ENCODE data around the gene USP7.

USP7 gene

DNA sequence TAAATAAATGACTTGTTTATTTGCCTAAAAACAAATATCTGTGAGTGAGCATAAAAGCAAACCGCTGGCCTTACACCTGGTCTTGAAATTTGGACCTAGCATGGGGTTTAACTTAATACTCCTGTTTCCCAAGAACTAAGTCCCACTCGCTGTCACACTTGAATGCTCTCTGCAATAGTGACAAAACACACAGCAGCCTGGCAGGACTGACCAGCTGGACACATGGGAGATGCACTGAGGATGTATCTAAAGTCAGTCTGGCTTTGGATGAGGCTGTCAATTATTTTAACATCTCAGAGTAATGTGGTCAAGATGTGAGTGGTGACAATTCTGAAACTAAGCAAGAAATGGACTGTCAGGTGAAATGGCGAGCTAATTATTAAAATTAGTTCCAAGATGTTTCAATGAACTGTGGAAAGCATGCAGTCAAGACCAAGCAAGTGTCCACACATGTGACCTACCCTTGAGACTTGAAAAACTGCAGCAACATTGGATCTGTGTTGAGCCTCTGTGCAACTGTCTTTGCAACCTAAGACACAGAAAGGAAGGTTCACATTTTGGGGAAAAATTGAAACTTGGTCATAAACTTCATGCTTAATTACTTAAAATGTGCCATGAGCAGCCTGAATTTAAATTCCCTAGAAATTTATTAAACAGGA is 64.9 kb downstream of the USP7 start:
- no peak overlapping the region for H3K27ac ChIP-seq (ENCODE audit: low read depth, low read length)
- no peaks in the 10 kb centered on the region for H3K27me3 ChIP-seq (ENCODE audit: insufficient read depth, low read length)
- no peaks in the 10 kb centered on the region for H3K79me2 ChIP-seq (ENCODE audit: control insufficient read depth, insufficient read depth, low read length, unreplicated experiment)
- H3K36me3 ChIP-seq (ENCODE audit: insufficient read depth, low read length), result peaks cover 50% of the 10 kb centered on the region
- no peak overlapping the region for H3K4me3 ChIP-seq (ENCODE audit: low read depth, low read length)
- no peaks in the 10 kb centered on the region for H3K4me1 ChIP-seq (ENCODE audit: control insufficient read depth, insufficient read depth, low read length, unreplicated experiment)
- H2AFZ ChIP-seq (ENCODE audit: low read length, unreplicated experiment), result no peak overlapping the region

DNA sequence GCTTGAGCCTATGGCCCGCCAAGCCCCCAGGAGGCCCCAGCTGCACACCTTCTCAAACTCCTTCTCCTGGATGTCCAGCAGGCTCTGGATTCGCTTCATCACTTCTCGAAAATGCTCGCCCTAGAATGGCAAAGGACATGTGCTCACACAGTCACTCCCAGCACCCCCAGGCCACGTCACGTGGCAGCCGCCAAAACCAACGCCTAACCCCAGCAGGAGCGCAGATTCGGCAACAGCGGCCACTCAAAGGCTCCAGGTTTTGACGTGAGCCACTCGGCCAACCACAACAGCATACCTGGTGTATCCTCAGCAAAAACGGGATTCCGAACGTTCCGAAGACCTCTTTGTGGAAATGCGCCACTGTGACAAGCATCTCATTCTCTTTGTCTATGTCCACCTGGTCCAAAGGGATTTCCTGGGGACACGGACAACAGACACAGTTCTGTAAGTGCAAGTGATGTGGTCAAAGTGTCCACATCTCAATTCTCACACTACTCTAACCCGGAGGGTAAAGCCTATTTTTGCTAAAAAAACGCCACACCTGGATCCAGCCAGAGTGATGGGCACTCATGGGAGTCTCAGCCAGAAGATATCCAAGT is 68.9 kb downstream of the USP7 start:
- H2AFZ ChIP-seq (ENCODE audit: low read length, unreplicated experiment), result no peak overlapping the region
- no peak overlapping the region for H3K4me3 ChIP-seq (ENCODE audit: low read depth, low read length)
- H3K27ac ChIP-seq (ENCODE audit: low read depth, low read length), result no peak overlapping the region
- no peaks in the 10 kb centered on the region for H3K4me1 ChIP-seq (ENCODE audit: control insufficient read depth, insufficient read depth, low read length, unreplicated experiment)
- H3K36me3 ChIP-seq (ENCODE audit: insufficient read depth, low read length), result peaks cover 37% of the 10 kb centered on the region
- H3K79me2 ChIP-seq (ENCODE audit: control insufficient read depth, insufficient read depth, low read length, unreplicated experiment), result no peaks in the 10 kb centered on the region
- no peaks in the 10 kb centered on the region for H3K27me3 ChIP-seq (ENCODE audit: insufficient read depth, low read length)

DNA sequence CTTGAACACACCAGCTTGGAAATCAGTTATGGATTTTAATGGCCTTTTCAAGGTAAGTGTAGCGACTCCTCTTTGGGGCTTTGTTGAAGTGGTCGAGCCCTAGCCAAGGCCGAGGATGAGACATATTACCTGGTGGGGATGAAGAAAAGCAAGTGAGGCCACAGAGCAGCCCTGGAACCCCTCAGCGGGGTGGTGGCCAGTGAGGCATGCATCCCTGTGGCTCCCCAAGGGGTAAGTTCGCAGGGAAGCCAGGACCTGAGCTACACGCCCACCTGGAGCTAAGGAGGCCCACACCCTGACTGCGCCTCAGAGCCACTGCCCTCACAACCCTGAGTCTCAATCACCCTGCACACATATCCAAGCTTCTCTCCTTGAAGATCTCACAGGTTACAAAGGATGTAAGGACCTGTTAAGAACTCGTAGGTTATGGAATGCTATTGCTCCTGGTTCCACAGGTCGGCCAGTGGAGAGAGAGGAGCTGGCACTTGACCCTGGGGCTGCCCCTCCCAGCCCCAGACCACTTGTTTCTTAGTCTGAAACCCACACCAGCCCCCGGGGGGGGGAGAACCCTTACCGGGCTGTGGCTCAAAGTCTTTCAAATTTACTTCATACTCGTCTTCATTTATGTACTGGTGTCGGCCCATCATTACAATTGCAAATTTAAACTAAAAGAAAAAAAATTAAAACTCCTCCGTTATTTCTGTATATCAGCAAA is 69.6 kb downstream of the USP7 start:
- Histone ChIP-seq H2AFZ (ENCODE audit: low read length, unreplicated experiment) (no peak overlapping the region), H3K36me3 (ENCODE audit: insufficient read depth, low read length) (peaks cover 36% of the 10 kb centered on the region), H3K4me3 (ENCODE audit: low read depth, low read length) (no peak overlapping the region), H3K79me2 (ENCODE audit: control insufficient read depth, insufficient read depth, low read length, unreplicated experiment) (no peaks in the 10 kb centered on the region), H3K4me1 (ENCODE audit: control insufficient read depth, insufficient read depth, low read length, unreplicated experiment) (no peaks in the 10 kb centered on the region), H3K27me3 (ENCODE audit: insufficient read depth, low read length) (no peaks in the 10 kb centered on the region), H3K27ac (ENCODE audit: low read depth, low read length) (no peak overlapping the region)

DNA sequence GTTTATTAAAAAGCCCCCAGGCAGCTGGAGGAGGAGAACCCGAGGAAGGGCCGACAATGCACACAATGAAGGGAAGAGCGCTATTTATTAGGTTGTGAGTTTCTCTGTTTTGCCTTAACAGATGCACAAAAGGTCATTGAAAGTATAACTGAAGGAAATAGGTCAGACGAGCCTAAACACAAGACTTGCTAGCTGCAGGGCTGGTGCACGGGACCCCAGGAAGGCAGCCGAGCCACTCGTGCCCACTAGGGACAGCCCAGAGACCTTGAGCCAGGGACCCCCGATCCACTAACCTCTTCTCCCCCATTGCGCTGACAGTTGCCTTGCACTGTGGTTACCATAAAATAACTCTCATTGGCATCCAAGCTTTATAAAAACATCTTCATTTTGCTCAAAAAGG is 70.3 kb downstream of the USP7 start:
- Histone ChIP-seq H3K4me3 (ENCODE audit: low read depth, low read length) (no peak overlapping the region), H3K4me1 (ENCODE audit: control insufficient read depth, insufficient read depth, low read length, unreplicated experiment) (peaks cover 5% of the 10 kb centered on the region), H3K27ac (ENCODE audit: low read depth, low read length) (no peak overlapping the region)

DNA sequence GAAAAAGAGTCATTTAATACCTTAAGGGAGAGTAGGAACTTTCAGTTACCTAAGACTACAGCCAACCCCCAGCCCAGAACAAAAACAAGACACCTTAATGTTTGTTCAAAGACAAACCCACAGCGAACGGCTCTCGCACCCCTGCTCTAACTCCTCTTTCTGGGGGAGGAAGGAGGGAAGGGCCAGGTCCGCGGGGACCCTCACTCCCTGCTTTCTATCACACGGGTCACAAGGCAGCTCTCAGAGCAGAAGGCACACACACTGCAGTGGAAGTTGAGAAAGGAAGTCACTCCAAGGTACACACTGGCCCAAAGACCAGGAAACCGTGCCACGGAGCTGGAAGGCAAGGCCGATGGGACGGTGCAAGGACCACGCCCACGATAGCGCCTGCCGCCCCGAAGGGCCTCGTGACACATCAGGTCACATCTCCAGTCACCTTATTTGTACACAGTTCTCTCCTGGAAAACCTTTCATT is 71.6 kb downstream of the USP7 start:
- H3K36me3 ChIP-seq (ENCODE audit: insufficient read depth, low read length), result peaks cover 30% of the 10 kb centered on the region
- no peak overlapping the region for H3K27ac ChIP-seq (ENCODE audit: low read depth, low read length)
- no peaks in the 10 kb centered on the region for H3K79me2 ChIP-seq (ENCODE audit: control insufficient read depth, insufficient read depth, low read length, unreplicated experiment)
- H3K4me3 ChIP-seq (ENCODE audit: low read depth, low read length), result no peak overlapping the region
- H3K4me1 ChIP-seq (ENCODE audit: control insufficient read depth, insufficient read depth, low read length, unreplicated experiment), result peaks cover 15% of the 10 kb centered on the region
- H2AFZ ChIP-seq (ENCODE audit: low read length, unreplicated experiment), result no peak overlapping the region
- no peaks in the 10 kb centered on the region for H3K27me3 ChIP-seq (ENCODE audit: insufficient read depth, low read length)

More for the DNA sequence above, 70.3 kb downstream of the USP7 start:
- H3K36me3 ChIP-seq (ENCODE audit: insufficient read depth, low read length), result peaks cover 32% of the 10 kb centered on the region
- H3K79me2 ChIP-seq (ENCODE audit: control insufficient read depth, insufficient read depth, low read length, unreplicated experiment), result no peaks in the 10 kb centered on the region
- no peak overlapping the region for H2AFZ ChIP-seq (ENCODE audit: low read length, unreplicated experiment)
- H3K27me3 ChIP-seq (ENCODE audit: insufficient read depth, low read length), result no peaks in the 10 kb centered on the region

DNA sequence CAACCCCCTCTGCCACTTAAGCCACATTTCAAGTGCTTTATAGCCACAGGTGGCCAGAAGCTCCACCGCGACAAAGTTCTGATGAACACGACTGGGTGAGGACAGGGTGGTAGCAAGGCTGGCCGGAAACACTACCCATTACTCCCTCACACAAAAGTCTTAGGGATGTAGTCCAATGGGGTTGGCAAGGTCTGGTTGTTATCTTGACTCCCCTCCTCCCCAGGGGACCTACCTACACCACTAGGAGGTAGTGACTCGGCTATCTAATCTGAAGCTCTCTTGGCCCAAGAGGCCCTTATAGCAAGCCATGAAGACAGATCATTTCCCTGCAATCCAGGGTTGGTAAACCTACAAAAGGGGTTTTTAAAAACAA is 73.2 kb downstream of the USP7 start:
- peaks cover 31% of the 10 kb centered on the region for H3K4me1 ChIP-seq (ENCODE audit: control insufficient read depth, insufficient read depth, low read length, unreplicated experiment)
- no peaks in the 10 kb centered on the region for H3K79me2 ChIP-seq (ENCODE audit: control insufficient read depth, insufficient read depth, low read length, unreplicated experiment)
- peaks cover 30% of the 10 kb centered on the region for H3K36me3 ChIP-seq (ENCODE audit: insufficient read depth, low read length)
- no peaks in the 10 kb centered on the region for H3K27me3 ChIP-seq (ENCODE audit: insufficient read depth, low read length)
- H2AFZ ChIP-seq (ENCODE audit: low read length, unreplicated experiment), result no peak overlapping the region
- H3K4me3 ChIP-seq (ENCODE audit: low read depth, low read length), result no peak overlapping the region
- no peak overlapping the region for H3K27ac ChIP-seq (ENCODE audit: low read depth, low read length)

DNA sequence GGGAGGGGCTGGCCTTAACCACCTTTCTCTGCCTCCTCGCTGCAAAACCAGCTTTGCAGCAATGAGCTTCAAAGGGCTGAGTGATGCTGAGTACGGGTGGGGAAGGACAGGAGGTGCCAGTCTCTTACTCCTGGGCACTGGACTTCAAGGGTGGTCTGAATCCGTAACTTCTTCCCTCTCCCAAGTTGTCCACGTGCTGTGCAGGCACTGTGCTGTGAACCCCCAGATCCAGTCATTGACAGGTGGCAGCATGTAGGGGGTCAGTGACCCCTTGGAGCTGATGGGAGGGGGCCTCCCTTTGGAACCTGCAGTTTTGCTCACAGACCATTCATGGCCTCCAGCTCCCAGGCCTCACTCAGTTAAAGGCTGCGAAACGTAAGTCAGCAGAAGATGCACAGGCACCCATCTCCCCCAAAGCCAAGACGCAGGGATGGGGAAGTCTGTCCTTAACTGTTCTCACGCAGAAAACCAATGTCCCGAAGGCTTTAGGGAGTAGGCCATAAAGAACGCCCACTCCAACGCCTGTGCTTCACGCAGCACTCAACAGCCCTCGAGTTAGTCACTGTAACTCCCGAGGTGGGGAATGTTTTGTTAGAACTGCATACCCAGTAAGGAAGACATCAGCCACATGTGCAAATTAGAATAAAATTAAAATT is 73.7 kb downstream of the USP7 start:
- no peak overlapping the region for H2AFZ ChIP-seq (ENCODE audit: low read length, unreplicated experiment)
- H3K27me3 ChIP-seq (ENCODE audit: insufficient read depth, low read length), result no peaks in the 10 kb centered on the region
- no peak overlapping the region for H3K4me3 ChIP-seq (ENCODE audit: low read depth, low read length)
- no peak overlapping the region for H3K27ac ChIP-seq (ENCODE audit: low read depth, low read length)
- H3K4me1 ChIP-seq (ENCODE audit: control insufficient read depth, insufficient read depth, low read length, unreplicated experiment), result peaks cover 36% of the 10 kb centered on the region
- H3K36me3 ChIP-seq (ENCODE audit: insufficient read depth, low read length), result peaks cover 25% of the 10 kb centered on the region
- no peaks in the 10 kb centered on the region for H3K79me2 ChIP-seq (ENCODE audit: control insufficient read depth, insufficient read depth, low read length, unreplicated experiment)

DNA sequence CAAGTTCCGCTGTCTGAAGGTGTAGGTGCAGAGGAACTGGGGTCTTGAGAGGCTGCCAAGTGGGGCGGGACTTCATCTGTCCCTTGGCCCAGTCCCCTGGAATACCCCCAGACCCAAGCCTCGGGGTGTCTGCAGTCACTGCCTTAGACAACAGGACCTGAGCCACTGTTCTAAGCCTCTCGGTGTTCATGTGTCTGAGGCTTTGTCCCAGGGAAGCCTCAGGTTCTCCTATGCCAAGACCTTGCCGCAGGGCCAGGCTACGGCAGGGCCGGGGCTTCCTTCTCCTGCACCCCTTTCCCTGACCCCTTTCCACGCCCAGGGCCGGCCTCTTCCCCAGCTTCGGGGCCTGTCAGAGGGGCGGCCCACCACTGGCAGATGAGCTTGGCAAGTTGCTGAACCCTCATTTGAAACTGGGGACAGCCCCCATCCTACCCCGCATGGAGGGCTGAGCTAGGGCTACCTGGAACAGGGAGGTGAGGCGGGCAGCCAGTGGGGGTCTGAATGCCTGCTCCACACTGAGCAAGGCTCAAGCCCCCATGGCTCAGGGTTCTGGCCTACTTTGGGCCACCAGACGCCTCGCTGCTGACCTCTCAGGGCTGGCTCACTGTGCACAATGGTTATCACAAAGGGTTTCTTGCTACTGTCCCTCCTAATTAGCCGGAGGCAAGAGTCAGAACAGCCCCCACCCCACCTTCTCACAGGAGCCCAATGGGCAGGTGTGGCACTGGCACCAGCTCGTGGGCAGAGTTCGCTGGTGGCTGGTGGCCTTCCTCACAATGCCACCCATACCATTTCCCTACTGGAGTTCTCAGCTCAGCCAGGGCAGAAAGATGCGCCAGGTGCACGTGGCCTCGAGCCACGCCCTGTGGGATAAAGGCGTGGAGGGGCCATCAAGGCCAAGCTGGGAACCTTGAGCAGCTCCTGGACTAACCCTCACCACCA is 74.5 kb downstream of the USP7 start:
- Histone ChIP-seq H3K4me1 (ENCODE audit: control insufficient read depth, insufficient read depth, low read length, unreplicated experiment) (peaks cover 41% of the 10 kb centered on the region), H3K36me3 (ENCODE audit: insufficient read depth, low read length) (peaks cover 18% of the 10 kb centered on the region), H3K79me2 (ENCODE audit: control insufficient read depth, insufficient read depth, low read length, unreplicated experiment) (no peaks in the 10 kb centered on the region), H2AFZ (ENCODE audit: low read length, unreplicated experiment) (no peak overlapping the region), H3K27me3 (ENCODE audit: insufficient read depth, low read length) (no peaks in the 10 kb centered on the region), H3K27ac (ENCODE audit: low read depth, low read length) (no peak overlapping the region), H3K4me3 (ENCODE audit: low read depth, low read length) (no peak overlapping the region)

DNA sequence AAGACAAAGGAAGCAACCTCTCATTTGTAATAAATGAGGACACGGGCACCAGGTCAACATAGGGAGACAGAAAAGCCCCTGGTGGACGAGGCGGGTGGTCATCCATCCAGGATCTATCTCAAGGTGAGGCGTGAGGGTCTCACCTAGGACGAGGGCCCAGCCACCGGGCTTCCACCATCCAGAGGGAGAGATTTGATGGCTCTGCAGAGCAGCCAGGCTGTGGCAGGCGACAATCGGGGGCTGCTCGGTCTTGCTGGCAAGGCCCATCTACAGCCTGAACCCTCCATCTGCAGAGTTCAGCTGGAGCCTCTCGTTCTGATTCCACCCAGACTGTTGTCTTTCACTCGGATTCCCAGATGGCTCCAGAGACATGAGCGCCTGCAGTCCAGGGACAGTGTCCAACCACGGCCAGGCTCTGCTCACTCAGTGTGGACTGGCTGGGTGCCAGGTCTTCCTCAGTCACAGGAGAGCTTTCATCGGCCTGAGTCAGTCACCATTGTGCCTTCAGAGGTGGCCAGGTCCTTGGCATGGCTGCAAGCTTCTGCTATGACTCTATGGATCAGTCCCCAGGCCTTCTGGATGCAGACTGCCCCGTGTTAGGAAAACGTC is 75.7 kb downstream of the USP7 start:
- H3K4me3 ChIP-seq (ENCODE audit: low read depth, low read length), result no peak overlapping the region
- peaks cover 7% of the 10 kb centered on the region; the same call in 1 of the 2 replicates for H3K36me3 ChIP-seq (ENCODE audit: insufficient read depth, low read length)
- H3K27me3 ChIP-seq (ENCODE audit: insufficient read depth, low read length), result no peaks in the 10 kb centered on the region
- no peaks in the 10 kb centered on the region for H3K79me2 ChIP-seq (ENCODE audit: control insufficient read depth, insufficient read depth, low read length, unreplicated experiment)
- H2AFZ ChIP-seq (ENCODE audit: low read length, unreplicated experiment), result no peak overlapping the region
- peaks cover 44% of the 10 kb centered on the region for H3K4me1 ChIP-seq (ENCODE audit: control insufficient read depth, insufficient read depth, low read length, unreplicated experiment)
- no peak overlapping the region for H3K27ac ChIP-seq (ENCODE audit: low read depth, low read length)

DNA sequence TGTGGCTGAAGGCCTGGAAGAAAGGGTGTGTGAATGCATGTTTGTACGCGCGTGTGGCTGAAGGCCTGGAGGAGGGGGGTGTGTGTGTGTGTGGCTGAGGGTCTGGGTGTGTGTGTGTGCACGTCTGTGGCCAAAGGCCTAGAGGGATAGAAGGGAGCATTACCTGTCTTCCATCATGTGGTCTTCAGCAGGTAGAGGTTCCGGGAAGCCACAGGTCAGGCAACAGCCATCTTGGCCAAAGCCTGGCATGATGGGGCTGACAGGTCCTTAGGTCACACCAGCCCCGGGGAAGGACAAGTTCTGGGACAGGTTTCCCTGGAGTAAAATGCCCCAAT is 76.3 kb downstream of the USP7 start:
- H3K27me3 ChIP-seq (ENCODE audit: insufficient read depth, low read length), result no peaks in the 10 kb centered on the region
- H3K36me3 ChIP-seq (ENCODE audit: insufficient read depth, low read length), result 0 out of 2 replicates have a peak, but pooled peaks cover 3% of the 10 kb centered on the region
- no peak overlapping the region for H2AFZ ChIP-seq (ENCODE audit: low read length, unreplicated experiment)
- H3K4me3 ChIP-seq (ENCODE audit: low read depth, low read length), result no peak overlapping the region
- H3K4me1 ChIP-seq (ENCODE audit: control insufficient read depth, insufficient read depth, low read length, unreplicated experiment), result peaks cover 44% of the 10 kb centered on the region
- H3K79me2 ChIP-seq (ENCODE audit: control insufficient read depth, insufficient read depth, low read length, unreplicated experiment), result no peaks in the 10 kb centered on the region
- H3K27ac ChIP-seq (ENCODE audit: low read depth, low read length), result no peak overlapping the region

Data from ACC112 (cell line).